GM18909 (cell line): ENCODE data around the gene CXorf65.

Experiments
- ATAC-seq: cut with Tn5 transposase; IDR thresholded peaks from one replicate; pipeline ENCODE4 v1.9.1; 2021; ENCODE audit warnings: mild to moderate bottlenecking; ENCODE audit not compliant: unreplicated experiment, poor library complexity

The CXorf65 gene

DNA sequence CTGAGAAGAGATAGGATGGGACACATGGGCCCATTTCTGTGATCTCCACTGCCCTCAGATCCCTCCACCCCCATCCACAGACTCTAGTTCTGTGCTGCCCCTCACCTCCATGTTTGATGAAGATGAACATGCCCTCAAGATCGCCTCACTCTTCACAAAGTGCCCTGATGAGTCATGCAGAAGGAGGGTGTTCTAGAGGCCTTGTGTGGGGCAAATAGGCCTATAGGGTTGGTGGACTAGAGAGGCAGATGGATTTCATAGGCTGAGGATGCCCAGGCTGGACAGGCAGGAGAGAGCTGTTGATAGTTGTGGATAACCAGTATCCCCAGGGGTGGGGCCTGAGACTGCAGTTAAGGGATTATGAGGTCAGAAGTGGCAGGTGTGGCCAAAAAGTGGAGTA lies at the start of gene CXorf65:
TSS of gene CXorf65 (minus strand) at position 314 of the 400 bp plus-strand sequence. CDS start at position 130, 184 bp downstream.
- no peak for ATAC-seq

DNA sequence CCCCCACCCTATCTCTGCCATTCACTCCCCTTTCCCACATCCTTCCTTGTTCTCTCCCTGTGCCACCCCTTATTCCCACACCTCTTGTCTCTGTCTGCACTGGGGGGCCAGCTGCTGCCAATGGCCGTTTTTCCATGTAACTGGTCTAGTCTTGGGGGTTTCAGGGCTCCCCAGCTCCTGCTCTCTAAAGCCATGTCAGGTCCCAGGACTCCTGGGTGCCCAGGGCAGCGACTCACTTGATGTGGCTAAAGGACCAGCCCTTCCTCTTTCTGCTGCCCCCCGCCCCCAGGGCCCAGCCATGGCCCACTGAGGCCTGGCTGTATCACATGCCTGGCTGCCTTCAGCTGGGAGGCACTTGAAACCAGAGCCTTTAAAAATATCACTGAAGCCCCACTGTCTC lies 48.1 kb upstream of the CXorf65 start:
- no peak for ATAC-seq

- no peak for ATAC-seq
Observed at GRCh38 chrX:71154196-71154595, 47.7 kb upstream of the CXorf65 start.

- no peak for ATAC-seq
Observed at GRCh38 chrX:71151366-71151765, 44.8 kb upstream of the CXorf65 start.

DNA sequence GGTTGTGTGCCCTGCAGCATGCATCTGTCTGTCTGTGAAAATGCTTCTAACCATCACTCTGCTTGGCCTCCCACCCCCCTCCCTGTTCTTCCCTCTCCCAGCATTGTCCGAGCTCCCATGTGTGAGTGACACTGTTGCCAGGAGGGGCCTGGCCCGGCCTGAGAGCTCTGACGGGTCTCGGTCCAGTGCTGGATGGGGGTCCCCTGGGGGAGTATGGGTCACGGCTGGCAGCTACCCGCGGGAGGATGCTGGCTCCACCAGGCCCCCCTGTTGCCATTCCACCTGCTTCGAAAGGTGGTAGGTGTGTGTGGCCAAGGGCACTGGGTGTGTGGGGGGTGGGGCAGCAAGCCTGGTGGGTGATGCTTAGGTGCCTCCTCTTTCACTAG lies 41.7 kb upstream of the CXorf65 start:
- ATAC-seq = no peak

DNA sequence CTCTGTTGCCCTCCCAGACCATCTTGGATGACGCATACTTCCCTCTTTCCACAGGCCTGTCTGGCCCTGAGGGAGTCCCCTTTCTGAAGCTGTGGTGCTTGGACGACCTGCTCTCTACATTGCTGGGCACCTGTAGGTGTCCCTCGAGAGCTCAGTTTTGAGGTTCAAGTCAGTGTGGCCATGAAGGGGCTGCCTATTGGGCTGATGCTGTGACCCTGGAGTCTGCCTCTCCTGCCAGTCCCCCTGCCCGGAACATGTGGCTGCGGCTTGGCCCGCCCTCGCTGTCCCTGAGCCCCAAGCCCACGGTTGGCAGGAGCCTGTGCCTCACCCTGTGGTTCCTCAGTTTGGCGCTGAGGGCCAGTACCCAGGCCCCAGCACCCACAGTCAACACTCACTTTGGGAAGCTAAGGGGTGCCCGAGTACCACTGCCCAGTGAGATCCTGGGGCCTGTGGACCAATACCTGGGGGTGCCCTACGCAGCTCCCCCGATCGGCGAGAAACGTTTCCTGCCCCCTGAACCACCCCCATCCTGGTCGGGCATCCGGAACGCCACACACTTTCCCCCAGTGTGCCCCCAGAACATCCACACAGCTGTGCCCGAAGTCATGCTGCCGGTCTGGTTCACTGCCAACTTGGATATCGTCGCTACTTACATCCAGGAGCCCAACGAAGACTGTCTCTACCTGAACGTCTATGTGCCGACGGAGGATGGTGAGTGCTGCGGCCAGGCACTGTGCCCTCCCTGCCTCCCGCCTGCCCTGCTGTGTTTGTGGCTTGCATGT lies 41.1 kb upstream of the CXorf65 start:
- ATAC-seq = no peak

- no peak for ATAC-seq
Observed at GRCh38 chrX:71144651-71145050, 38.1 kb upstream of the CXorf65 start, which contains the start of gene NLGN3. Gene NLGN3, plus strand, starts transcription at chrX:71144841. Its CDS starts 2,909 bp downstream, at chrX:71147750.

GRCh38 chrX:71143508-71143907 lies 37.0 kb upstream of the CXorf65 start:
- no peak for ATAC-seq

- no peak for ATAC-seq
Observed at GRCh38 chrX:71140440-71140839, 33.9 kb upstream of the CXorf65 start.

- no peak for ATAC-seq
Observed at GRCh38 chrX:71131510-71131909, 25.0 kb upstream of the CXorf65 start.

- peak; percentile 81 for ATAC-seq
Observed at GRCh38 chrX:71128915-71129765, 22.6 kb upstream of the CXorf65 start.

DNA sequence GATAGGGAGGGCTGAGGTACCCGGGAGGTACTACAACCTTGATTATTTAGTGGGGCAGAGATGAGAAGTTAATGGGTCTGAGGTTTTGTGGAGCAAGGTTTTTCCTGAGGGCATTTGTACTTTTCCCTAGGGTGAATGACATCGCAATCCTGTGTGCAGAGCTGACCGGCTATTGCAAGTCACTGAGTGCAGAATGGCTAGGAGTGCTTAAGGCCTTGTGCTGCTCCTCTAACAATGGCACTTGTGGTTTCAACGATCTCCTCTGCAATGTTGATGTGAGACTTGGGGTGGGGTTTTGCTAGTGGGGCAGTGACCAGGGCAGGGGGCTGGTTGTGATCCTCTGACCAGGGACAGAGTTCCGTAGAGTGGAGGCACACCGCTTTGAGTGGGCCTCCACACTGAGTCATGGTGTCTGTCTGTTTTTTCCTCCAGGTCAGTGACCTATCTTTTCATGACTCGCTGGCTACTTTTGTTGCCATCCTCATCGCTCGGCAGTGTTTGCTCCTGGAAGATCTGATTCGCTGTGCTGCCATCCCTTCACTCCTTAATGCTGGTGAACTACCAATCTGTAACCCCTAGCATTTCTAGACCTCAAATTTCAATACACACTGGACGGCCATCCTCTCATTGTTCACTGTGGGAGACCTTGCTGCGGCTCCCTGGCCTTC lies 21.8 kb upstream of the CXorf65 start:
- no peak for ATAC-seq

DNA sequence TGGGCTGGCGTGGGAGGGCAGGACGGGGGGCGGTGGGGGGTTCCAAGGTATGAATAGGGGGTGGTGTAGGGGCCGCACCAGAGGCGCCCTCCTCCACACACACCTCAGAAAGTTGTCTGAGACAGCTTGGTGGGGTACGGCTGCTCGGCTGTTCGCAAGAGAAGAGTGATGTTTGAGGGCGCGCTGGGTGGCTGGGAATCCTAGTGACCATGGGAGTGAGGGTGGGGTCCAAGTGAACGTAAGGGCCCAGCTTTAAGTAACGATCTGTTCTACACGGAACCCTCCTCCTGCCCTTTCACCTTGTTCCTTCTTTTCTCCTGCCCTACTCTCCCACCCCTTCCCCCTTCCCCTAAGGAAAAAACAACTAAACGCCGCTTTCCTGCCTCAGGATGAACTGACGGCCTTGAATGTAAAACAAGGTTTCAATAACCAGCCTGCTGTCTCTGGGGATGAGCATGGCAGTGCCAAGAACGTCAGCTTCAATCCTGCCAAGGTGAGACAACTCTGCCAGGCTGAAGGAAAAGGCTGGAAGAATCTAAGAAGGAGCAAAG lies 12.5 kb upstream of the CXorf65 start:
- no peak for ATAC-seq

DNA sequence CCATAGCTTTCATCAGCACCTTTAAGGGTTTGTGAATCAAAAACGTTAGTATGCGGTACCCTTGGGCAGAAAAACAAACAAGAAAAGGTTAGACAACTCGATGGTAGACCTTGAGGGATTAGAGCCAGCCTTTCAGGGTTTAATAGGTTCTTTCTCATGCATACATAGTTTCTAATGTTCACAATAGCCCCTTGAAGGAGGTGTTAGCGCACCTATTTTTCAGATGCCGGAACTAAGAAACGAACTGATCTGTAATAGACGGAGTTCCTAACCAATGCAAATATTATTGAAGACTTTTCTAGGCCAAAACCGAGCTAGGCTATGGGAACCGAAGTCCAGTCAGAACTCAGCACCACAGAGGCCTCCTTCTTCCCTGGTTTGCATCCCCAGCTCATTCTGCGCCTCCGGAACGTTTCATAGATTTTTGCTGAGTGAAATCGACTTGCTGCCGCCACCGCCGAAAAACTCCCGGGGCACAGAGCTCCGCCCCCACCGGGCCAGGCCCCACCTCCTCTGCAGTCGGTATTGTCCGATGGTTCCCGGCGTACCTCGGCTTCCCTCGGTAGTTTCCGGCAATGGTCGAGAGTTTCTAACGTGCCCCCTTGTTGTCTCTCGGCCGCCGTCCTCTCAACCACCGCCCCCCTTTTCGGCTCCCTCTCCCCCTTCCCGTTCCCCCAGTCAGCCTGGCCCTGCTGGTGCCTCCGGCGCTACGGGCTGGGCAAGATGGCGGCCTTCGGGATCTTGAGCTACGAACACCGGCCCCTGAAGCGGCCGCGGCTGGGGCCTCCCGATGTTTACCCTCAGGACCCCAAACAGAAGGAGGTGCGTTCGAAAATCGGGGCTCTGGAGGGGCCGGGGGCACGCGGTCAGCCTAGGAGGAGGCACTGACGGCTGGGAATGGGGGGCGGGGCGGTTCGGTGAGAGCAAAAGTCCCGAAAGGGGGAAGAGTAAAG lies 11.8 kb upstream of the CXorf65 start, which contains the start of gene MED12:
TSS of gene MED12 (plus strand) at position 565 of the 953 bp plus-strand sequence. CDS start at position 724, 159 bp downstream.
- ATAC-seq = peak; percentile 89

GRCh38 chrX:71117358-71117757 lies 10.8 kb upstream of the CXorf65 start:
- ATAC-seq = no peak

DNA sequence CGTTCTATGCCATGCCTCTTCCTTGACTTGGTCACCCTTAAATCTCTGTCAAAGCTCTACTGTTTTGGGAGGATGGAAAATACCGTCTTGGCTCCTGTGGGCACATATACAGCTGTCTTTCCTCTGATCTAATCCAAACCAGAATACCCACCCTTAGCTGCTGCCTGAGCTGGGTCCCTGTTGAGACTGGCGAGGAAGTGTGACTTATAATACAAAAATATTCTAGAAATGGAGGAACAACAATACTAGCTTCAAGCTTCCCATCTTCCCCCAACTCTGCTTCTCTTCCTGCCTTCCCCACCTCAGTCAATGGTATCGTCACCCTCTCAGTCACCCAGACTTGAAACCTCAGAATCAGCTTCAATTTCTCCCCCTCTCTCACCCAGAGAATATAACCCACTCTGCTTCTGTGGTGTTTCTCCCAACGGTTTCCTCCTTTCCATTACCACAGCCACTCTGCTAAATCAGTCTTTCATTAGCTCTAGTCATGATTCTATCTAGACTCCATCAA lies 5.4 kb upstream of the CXorf65 start:
- peak; percentile 21 for ATAC-seq

- ATAC-seq = peak; percentile 88
Observed at GRCh38 chrX:71111141-71111843, 4.8 kb upstream of the CXorf65 start, which contains the start of gene IL2RG. Gene IL2RG, minus strand, starts transcription at chrX:71111577. Its CDS starts 38 bp downstream, at chrX:71111539.

GRCh38 chrX:71109051-71109450 lies 2.5 kb upstream of the CXorf65 start:
- ATAC-seq = no peak
